HG03103 (cell line): Measurements from ENCODE around the gene AGBL4.

Experiments
- ATAC-seq: cut with Tn5 transposase; IDR thresholded peaks from one replicate; pipeline ENCODE4 v1.9.1; 2021; ENCODE audit warnings: low read depth; ENCODE audit not compliant: unreplicated experiment

Gene AGBL4

DNA sequence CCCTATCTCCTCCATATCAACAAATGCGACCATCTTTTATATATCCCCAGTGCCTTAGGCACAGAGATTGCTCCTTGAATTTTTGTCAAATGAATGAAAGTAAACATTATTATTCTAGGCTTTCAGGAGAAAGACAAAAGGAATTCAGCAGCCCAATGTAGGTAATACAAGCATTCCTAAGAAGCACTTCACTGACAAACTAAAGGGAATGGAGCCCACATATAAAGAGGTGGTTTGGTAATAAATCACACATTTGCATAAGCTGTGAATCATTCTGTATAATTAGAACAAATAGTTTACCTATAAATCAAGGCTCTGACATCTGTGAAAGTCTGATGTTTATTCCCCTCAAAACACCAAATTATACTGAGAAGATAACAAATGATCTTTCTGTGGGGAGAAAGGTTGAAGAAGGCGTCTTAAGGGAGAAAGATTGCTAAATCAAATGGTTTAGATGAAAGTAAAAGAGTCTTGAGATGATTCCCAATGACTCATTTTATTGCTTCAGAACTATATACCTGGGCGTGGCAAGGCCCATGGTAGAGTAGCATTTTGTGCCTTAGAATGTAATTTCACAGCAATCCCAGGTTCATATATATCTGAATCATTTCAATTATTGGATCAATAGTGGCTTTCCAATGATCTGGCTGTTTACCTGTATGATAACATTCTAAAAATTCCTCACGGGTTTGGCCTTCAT, 558.1 kb downstream of the AGBL4 start:
- ATAC-seq: no peak

DNA sequence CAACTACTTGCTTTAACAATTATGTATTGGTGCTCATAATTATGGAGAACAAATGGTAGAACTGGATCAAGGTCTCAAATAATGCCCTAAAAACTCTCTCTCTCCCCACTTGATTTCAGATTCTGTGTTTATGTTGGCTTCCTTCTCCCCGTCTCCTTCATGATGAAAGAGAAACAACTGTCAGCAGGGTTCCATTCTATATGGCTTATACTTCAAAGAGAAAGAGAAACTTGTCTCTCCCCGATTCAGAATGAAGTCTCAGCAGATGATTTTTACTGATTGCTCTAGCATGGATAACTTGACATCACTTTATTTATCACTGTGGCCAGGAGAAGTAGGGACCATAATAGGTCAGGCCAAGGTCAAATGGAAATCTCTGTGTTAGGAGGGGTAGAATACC, 575.6 kb downstream of the AGBL4 start:
- ATAC-seq: no peak

DNA sequence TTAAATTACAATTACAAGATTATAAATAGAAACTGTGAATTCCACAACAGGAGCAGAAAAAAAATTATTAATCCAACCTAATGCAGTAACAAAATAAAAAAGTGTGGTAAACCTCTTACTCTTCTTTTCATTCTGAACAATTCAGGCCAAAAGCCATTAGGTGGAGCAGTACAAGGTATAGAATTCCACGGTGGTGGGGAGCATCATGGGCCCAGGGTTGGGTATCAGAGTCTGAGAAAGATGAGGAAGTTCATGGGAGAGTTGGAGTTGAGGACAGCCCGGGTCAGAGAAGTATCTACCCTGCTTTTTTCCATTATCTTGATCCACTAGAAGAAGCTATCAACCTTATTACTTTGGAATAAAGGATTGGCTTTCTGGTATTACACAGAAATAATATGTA, 586.9 kb downstream of the AGBL4 start:
- no peak for ATAC-seq

DNA sequence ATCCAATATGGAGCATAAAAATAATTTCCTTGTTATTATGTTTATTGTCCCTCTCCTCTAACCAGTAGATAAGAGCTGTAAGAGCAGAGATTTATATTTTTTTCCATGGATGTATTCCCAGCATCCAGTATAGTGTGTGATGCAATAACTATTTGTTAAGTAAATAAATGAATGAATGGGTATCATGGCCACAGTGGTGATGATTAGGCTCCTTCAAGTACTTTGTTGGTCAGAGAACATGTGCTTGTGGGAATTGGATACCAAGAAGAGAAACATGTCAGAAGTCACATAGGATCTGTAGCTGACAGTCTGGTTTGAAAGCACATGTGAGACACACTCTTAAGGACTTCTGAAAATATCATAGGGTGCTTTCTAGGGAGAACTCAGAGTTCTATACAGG, 588.5 kb downstream of the AGBL4 start:
- no peak for ATAC-seq

- ATAC-seq: no peak
Observed at GRCh38 chr1:49424782-49425181, 599.0 kb downstream of the AGBL4 start.

DNA sequence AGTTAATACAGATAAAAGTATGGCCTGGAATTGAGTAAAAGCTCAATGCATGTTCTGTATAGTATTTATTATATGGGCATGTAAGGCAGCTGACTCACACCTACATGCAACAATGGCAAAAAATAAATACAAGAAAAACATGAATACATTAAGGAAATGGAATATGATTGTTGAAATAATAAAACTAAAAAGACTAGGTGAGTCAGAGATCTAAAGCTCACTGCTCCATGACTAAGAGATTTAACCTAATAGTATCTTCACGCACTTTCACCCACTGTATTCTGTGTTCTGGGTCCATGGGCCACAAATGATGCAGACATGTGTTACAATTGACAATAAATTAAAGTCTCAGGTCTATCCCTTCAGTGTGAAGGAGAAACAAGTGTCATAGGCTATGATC, 607.0 kb downstream of the AGBL4 start:
- no peak for ATAC-seq

DNA sequence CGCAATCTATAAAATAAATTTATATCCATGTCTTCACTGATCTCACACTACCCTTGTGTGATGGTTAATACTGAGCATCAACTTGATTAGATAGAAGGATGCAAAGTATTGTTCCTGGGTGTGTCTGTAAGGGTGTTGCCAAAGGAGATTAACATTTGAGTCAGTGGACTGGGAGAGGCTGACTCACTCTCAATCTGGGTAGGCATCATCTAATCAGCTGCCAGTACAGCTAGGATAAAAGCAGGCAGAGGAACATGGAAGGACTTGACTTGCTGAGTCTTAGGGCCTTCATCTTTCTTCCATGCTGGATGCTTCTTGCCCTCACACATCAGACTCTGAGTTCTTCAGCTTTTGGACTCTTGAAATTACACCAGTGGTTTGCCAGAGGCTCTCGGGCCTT, 615.4 kb downstream of the AGBL4 start:
- no peak for ATAC-seq

DNA sequence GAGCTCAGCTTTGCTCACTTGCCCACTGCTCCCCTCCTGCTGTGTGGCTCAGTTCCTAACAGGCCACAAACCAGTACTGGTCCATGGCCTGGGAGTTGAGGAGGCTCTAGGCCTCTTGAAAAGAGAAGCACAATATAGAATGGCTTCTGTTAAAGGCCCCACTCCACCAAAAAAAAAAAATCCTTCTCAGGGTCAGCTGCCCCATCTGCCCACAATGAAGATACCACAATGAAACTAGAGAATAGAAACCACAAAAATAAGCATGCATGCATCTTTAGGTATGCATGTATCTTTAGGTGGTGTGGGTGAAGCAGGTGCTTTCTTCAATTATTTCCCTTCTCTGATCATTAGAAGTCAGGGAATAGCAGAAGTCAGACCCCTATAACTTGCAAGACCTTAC, 626.7 kb downstream of the AGBL4 start:
- no peak for ATAC-seq

DNA sequence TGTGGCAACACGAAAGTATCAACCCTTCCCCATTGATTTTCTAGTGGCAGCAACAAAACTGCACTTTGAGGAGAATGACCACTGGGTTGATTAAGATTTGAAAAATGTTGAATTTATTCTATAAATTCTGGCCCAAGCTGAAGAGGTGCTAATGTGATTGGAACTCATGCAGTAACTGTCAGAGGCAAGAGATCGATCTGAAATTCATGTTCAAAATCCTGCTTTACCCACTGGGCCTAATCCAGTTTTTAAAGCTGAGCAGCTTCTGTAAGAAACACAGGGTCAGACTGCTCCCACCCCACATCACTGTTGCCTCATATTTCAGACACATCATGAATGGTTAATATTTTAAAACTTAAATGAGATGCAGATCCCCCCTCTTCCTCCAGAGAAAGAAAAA, 629.6 kb downstream of the AGBL4 start:
- no peak for ATAC-seq

DNA sequence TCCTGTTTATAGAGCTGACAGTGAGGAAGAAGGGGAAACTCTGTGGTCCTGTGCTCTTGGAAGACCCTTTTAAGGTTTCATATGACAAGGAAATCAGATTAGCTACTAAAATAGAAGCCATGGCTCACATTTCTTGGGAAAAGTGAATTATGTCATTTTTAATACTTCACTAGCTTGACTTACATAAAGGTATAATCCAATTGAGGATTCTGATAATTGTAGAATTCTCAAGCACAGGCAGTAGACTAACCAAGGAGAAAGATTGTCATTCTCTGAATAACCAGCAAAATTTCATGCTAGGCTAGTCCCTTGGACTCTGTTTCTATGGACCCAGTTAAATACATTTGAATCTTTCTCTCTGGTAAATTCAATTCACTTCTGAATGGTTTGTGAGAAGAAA, 634.1 kb downstream of the AGBL4 start:
- no peak for ATAC-seq

DNA sequence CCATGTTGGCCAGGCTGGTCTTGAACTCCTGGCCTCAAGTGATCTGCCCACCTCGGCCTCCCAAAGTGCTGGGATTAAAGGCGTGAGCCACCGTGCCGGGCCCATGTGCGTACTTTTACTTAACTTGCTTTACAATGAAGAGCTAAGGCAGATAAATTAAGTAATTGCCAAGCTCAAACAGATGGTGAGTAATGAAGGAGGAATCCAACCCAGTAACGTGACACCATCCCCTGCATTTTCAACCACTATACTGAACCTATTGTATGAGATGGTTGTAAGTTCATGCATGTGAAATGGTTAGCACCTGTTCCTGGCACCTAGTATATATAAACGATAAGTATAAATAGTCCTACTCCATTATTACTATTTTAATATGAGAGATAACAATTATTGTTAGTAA, 659.1 kb downstream of the AGBL4 start:
- no peak for ATAC-seq

- no peak for ATAC-seq
Observed at GRCh38 chr1:49363628-49364027, 660.1 kb downstream of the AGBL4 start.

GRCh38 chr1:49358036-49358435, 665.7 kb downstream of the AGBL4 start:
- no peak for ATAC-seq

- ATAC-seq: no peak
Observed at GRCh38 chr1:49356594-49356993, 667.2 kb downstream of the AGBL4 start.

DNA sequence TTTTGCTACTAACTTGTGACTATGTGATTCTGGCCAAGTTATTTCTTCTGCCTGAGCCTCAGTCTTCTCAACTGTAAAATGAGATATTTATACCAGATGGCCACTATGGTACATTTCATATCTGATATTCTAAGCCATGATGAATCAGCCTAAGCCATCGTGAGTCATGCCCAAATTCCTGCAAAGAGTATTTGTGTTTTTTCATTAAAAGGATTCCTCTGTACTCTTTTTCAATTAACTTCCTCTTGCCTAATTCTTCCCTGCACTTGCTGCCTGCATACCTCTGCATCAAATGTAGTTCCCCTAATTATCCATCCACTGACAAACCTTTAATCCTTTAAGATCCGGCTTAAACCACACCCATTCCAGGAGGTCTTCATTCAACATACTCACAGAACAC, 672.0 kb downstream of the AGBL4 start:
- no peak for ATAC-seq

DNA sequence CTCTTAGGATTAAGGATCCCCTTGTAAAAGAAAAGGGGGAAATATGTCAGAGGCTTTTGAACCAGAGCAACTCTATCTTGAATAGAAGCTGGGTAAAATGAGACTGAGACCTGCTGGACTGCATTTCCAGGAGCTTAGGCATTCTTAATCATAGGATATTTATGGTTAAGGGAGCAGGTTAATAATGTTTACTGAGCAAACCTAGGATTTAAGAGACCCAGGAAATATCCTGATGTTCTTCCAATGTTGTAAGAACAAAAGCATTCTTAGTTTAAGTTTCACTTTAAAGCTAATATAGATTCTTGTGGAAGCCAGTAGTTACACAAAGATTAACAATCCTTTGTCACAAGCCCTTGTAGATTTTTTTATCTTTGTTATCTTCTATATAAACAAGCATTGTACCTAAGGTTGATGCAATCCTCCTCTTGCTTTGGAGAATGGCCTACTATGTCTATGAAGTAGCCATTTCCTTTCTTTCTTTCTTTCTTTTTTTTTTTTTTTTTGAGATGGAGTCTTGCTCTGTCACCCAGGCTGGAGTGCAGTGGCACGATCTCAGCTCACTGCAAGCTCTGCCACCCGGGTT, 676.9 kb downstream of the AGBL4 start:
- ATAC-seq: no peak

GRCh38 chr1:49340576-49340975, 683.2 kb downstream of the AGBL4 start:
- no peak for ATAC-seq

- ATAC-seq: no peak
Observed at GRCh38 chr1:49339043-49339442, 684.7 kb downstream of the AGBL4 start.

GRCh38 chr1:49337251-49337650, 686.5 kb downstream of the AGBL4 start:
- ATAC-seq: no peak

DNA sequence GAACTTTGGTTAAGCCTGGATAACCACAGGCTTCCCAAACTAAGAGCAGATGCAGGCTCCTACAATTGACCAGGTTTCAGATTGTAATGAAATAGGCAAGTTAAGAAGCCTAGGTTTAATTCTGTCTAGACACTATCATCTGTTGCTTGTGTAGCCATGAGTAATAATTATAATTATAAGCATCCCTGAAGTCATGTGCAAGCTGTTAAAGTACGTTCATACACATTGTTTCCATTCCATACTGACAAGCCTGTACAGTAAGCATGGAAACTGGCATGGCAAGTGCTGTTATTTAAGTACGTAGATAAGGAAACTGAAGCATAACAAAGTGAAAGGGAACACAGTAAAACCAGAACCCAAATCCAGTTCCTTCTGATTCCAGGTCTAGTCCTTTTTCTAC, 689.8 kb downstream of the AGBL4 start:
- no peak for ATAC-seq

GRCh38 chr1:49331066-49331852, 692.5 kb downstream of the AGBL4 start:
- no peak for ATAC-seq
